Caco-2 (cell line): ENCODE data around the gene GDI2. TPM values are rescaled to one million over a fixed set of nuclear protein-coding genes. Genes with fewer than 3 reads are reported as not detected.

Experiments used
- BruUV-seq: library from RNA; stranded (reverse); fragments of 400-500 nt; replicated peaks from 2 replicates; lab custom pipeline; 2021; lab: Mats Ljungman, UMichigan
- CTCF ChIA-PET: fragments of 300-600 bp; sonication (Branson Sonifier 250); formaldehyde crosslinking; loops from one replicate; lab custom pipeline; 2022; ENCODE audit warnings: antibody characterized with exemption; lab: Charles Lee
- POLR2A ChIA-PET: fragments of 300-600 bp; sonication (Branson Sonifier 250); formaldehyde crosslinking; loops from one replicate; lab custom pipeline; 2022; ENCODE audit warnings: antibody characterized with exemption; lab: Charles Lee
- DNase-seq, 2 experiments: peaks; one replicate each; pipeline versions ENCODE4 v3.0.0 to v3.0.0-alpha.2; 2020 to 2022
- H3K27me3 ChIP-seq: replicated peaks from 2 replicates; pipeline ENCODE4 v1.6.0; 2011; ENCODE audit warnings: low read length; ENCODE audit not compliant: control insufficient read depth, insufficient read depth
- H3K36me3 ChIP-seq: 2 replicates; pipeline ENCODE4 v1.5.1; 2011; ENCODE audit warnings: low read length; ENCODE audit not compliant: control insufficient read depth, insufficient read depth
- H3K4me1 ChIP-seq: fragments of 250-450 bp; sonication (Bioruptor Pico); 2 replicates; pipeline ENCODE4 v1.5.1; 2020; ENCODE audit warnings: mild to moderate bottlenecking
- H3K4me3 ChIP-seq: 2 replicates; pipeline ENCODE4 v1.5.1; 2011; ENCODE audit warnings: low read depth, mild to moderate bottlenecking, control low read depth, low read length
- H3K9me3 ChIP-seq: fragments of 250-450 bp; sonication (Bioruptor Pico); 2 replicates; pipeline ENCODE4 v1.5.1; 2020; ENCODE audit warnings: mild to moderate bottlenecking, moderate library complexity
- H3K27ac Mint-ChIP-seq: one replicate; pipeline ENCODE4 v1.8.0; 2022; ENCODE audit warnings: mixed read lengths; ENCODE audit not compliant: unreplicated experiment
- H3K27me3 Mint-ChIP-seq: one replicate; pipeline ENCODE4 v1.8.0; 2022; ENCODE audit warnings: mixed read lengths; ENCODE audit not compliant: insufficient read depth, unreplicated experiment
- H3K36me3 Mint-ChIP-seq: one replicate; pipeline ENCODE4 v1.8.0; 2022; ENCODE audit warnings: mild to moderate bottlenecking, mixed read lengths; ENCODE audit not compliant: insufficient read depth, unreplicated experiment
- H3K4me1 Mint-ChIP-seq: one replicate; pipeline ENCODE4 v1.8.0; 2022; ENCODE audit warnings: low read depth, mixed read lengths; ENCODE audit not compliant: unreplicated experiment
- H3K4me3 Mint-ChIP-seq: one replicate; pipeline ENCODE4 v1.8.0; 2022; ENCODE audit warnings: mild to moderate bottlenecking, moderate library complexity, mixed read lengths; ENCODE audit not compliant: unreplicated experiment
- H3K9me3 Mint-ChIP-seq: one replicate; pipeline ENCODE4 v1.8.0; 2022; ENCODE audit warnings: mixed read lengths; ENCODE audit not compliant: unreplicated experiment
- intact Hi-C: fragments of 100-400 bp; cut with micrococcal nuclease; formaldehyde crosslinking; loops from one replicate; pipeline ENCODE4 v1.10.0; 2022; ENCODE audit not compliant: unreplicated experiment
- total RNA-seq: library from RNA; stranded (reverse); gene quantifications from 2 replicates; pipeline ENCODE4 v1.2.3, GENCODE V29; 2022
- TF ChIP-seq, protein P1 (sequence below), 2 experiments: fragments of 200-600 bp in 1 of 2; IDR thresholded peaks; 1 replicate in 1 of 2; 2 replicates in 1 of 2; pipeline versions ENCODE4 v1.5.1 to v1.8.0; 2011 to 2022; ENCODE audit warnings: antibody characterized with exemption in 1 of 2, control low read depth in 1 of 2, inconsistent platforms in 1 of 2, low read depth in 1 of 2, low read length in 1 of 2, mild to moderate bottlenecking in 1 of 2, moderate library complexity in 1 of 2; ENCODE audit not compliant: insufficient read depth in 1 of 2, severe bottlenecking in 1 of 2, unreplicated experiment in 1 of 2

Gene GDI2
- total RNA-seq, 1 experiment from 2014 or later = 446 TPM

DNA sequence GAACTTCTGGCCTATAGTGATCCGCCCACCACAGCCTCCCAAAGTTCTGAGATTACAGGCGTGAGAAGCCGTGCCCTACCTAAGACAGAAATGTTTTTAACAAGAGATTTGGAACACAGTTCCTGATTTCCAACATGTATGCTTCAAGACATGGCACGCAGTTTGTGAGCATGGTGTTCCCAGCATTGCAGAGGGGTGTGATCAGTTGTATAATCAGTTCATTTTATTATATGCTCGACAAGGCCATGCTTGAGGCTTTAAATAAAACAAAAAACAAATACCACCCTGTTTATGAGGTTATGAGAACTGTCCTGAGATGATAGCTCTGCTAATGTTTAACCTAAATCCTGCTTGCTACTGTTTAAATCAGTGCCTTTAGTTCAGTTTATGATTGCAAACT is 68.4 kb downstream of the GDI2 start:
- no peaks in the 10 kb centered on the region for H3K27me3 ChIP-seq
- no peak overlapping the region for H3K4me3 ChIP-seq
- TF ChIP-seq, protein P1, sequence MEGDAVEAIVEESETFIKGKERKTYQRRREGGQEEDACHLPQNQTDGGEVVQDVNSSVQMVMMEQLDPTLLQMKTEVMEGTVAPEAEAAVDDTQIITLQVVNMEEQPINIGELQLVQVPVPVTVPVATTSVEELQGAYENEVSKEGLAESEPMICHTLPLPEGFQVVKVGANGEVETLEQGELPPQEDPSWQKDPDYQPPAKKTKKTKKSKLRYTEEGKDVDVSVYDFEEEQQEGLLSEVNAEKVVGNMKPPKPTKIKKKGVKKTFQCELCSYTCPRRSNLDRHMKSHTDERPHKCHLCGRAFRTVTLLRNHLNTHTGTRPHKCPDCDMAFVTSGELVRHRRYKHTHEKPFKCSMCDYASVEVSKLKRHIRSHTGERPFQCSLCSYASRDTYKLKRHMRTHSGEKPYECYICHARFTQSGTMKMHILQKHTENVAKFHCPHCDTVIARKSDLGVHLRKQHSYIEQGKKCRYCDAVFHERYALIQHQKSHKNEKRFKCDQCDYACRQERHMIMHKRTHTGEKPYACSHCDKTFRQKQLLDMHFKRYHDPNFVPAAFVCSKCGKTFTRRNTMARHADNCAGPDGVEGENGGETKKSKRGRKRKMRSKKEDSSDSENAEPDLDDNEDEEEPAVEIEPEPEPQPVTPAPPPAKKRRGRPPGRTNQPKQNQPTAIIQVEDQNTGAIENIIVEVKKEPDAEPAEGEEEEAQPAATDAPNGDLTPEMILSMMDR (IDR thresholded peaks at IDR 0.05; ENCODE audit: insufficient read depth in 1 of 2, low read depth in 1 of 2, low read length in 1 of 2, severe bottlenecking in 1 of 2, unreplicated experiment in 1 of 2) = no peak
- no peak overlapping the region for H3K27ac Mint-ChIP-seq
- H3K9me3 ChIP-seq = no peaks in the 10 kb centered on the region
- no peaks in the 10 kb centered on the region for H3K27me3 Mint-ChIP-seq
- BruUV-seq = no TSS peak
- peaks cover 9% of the 10 kb centered on the region for H3K36me3 ChIP-seq
- POLR2A ChIA-PET = no interaction called here
- DNase-seq = no peak
- no peaks in the 10 kb centered on the region for H3K4me1 Mint-ChIP-seq
- H3K4me3 Mint-ChIP-seq = no peak overlapping the region
- no peaks in the 10 kb centered on the region for H3K9me3 Mint-ChIP-seq
- no peaks in the 10 kb centered on the region for H3K4me1 ChIP-seq
- CTCF ChIA-PET = no interaction called here
- intact Hi-C loops = no loop called here
- peaks cover 78% of the 10 kb centered on the region for H3K36me3 Mint-ChIP-seq

DNA sequence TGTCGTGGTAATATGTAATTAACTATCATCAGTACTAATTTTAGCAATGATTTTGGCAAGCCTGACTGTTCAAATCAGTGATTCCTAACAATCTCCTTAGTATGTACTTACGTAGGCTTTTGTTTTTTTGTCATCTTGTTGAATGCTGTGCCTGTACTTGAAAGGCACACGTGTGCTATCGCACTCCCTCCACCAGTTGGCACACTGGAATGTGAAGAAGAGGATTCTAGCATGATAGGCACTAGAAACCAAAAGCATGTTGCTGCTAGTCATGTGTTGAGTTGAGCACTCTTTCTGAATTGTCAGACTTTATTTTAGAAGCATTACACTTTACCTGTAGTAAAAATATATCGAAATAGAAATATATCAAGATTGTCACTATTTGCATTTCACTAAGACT is 69.5 kb downstream of the GDI2 start:
- Mint-ChIP-seq H3K9me3 (no peaks in the 10 kb centered on the region), H3K4me3 (no peak overlapping the region), H3K27me3 (no peaks in the 10 kb centered on the region), H3K4me1 (no peaks in the 10 kb centered on the region), H3K36me3 (peaks cover 71% of the 10 kb centered on the region), H3K27ac (no peak overlapping the region)
- Histone ChIP-seq H3K4me1 (no peaks in the 10 kb centered on the region), H3K36me3 (peaks cover 9% of the 10 kb centered on the region), H3K4me3 (no peak overlapping the region), H3K9me3 (no peaks in the 10 kb centered on the region), H3K27me3 (no peaks in the 10 kb centered on the region)
- no TSS peak for BruUV-seq
- TF ChIP-seq, protein P1 (IDR thresholded peaks at IDR 0.05; ENCODE audit: insufficient read depth in 1 of 2, low read depth in 1 of 2, low read length in 1 of 2, severe bottlenecking in 1 of 2, unreplicated experiment in 1 of 2) = no peak
- DNase-seq = no peak
- intact Hi-C loops = no loop called here
- ChIA-PET CTCF (no interaction called here), POLR2A (no interaction called here)

GRCh38 chr10:5742116-5742515 is 71.1 kb downstream of the GDI2 start:
- TF ChIP-seq, protein P1 (IDR thresholded peaks at IDR 0.05; ENCODE audit: insufficient read depth in 1 of 2, low read depth in 1 of 2, low read length in 1 of 2, severe bottlenecking in 1 of 2, unreplicated experiment in 1 of 2) = no peak
- no peaks in the 10 kb centered on the region for H3K27me3 Mint-ChIP-seq
- no peaks in the 10 kb centered on the region for H3K4me1 Mint-ChIP-seq
- no peaks in the 10 kb centered on the region for H3K9me3 Mint-ChIP-seq
- CTCF ChIA-PET = no interaction called here
- POLR2A ChIA-PET = no interaction called here
- DNase-seq = no peak
- H3K9me3 ChIP-seq = no peaks in the 10 kb centered on the region
- no TSS peak for BruUV-seq
- H3K36me3 Mint-ChIP-seq = peaks cover 64% of the 10 kb centered on the region
- no peak overlapping the region for H3K27ac Mint-ChIP-seq
- H3K4me1 ChIP-seq = no peaks in the 10 kb centered on the region
- no peak overlapping the region for H3K4me3 ChIP-seq
- no peak overlapping the region for H3K4me3 Mint-ChIP-seq
- intact Hi-C loops = no loop called here
- H3K27me3 ChIP-seq = no peaks in the 10 kb centered on the region
- H3K36me3 ChIP-seq = peaks cover 9% of the 10 kb centered on the region
